Astrocyte of the cerebellum (primary cell): ENCODE results near the gene TRIM72.

Experiments used
- DNase-seq: peaks from one replicate; pipeline ENCODE4 v3.0.0-alpha.2; 2011; ENCODE audit warnings: low read depth
- H3K4me3 ChIP-seq: 2 replicates; pipeline ENCODE4 v1.5.1; 2011; ENCODE audit warnings: mild to moderate bottlenecking, low read depth, low read length, moderate library complexity
- in situ Hi-C: cut with HindIII; loops from 2 replicates; pipeline ENCODE4 v1.10.0; 2017; ENCODE audit warnings: low sequenced_read_pairs
- TF ChIP-seq, protein P1 (sequence below): IDR thresholded peaks from 2 replicates; pipeline ENCODE4 v1.5.1; 2012; ENCODE audit warnings: low read length, low read depth, moderate library complexity, mild to moderate bottlenecking; ENCODE audit errors: missing control alignments

The TRIM72 gene

DNA sequence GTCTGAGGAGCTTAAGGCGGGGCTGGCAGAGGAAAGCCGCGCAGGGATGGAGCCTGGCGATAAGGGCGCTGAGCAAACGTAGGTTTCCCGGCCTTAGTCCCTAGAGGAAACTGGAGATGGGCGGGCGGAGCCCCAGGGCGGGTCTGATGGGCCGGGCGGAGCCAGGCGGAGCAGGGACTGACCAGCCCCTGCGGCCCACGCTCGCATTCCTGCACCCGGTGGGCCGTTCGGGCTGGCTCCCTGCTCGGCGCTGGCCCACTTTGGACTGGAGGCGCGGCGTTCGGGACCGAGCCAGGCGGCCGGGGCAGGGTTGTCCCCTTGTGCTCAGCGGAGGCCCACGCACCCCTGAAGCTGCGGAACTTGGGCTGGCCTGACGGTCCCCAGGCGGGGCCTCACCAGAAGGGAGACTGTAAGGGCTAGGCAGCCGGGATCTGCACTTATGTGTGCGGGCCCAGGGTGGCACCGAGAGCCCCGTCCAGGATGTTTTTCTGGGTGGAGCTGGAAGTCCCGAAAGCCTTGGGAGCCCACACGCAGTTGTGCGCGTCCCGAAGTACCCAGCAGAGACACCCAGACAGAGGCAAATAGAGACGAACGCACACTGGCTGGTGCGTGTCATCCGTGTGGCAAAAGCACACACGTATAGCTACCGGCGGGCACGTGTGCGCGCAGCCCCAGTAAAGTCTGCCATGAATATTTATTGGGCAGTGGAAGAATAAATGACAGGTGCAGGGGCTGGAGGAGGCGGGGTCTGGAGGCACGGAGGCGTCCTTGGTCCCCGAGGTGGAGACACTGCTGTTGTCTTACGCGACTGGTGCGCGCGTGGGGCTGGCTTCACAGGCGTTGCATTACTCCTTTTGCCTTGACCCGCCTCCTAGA, 1.6 kb downstream of the TRIM72 start:
- no peak for DNase-seq
- TF ChIP-seq, protein P1, sequence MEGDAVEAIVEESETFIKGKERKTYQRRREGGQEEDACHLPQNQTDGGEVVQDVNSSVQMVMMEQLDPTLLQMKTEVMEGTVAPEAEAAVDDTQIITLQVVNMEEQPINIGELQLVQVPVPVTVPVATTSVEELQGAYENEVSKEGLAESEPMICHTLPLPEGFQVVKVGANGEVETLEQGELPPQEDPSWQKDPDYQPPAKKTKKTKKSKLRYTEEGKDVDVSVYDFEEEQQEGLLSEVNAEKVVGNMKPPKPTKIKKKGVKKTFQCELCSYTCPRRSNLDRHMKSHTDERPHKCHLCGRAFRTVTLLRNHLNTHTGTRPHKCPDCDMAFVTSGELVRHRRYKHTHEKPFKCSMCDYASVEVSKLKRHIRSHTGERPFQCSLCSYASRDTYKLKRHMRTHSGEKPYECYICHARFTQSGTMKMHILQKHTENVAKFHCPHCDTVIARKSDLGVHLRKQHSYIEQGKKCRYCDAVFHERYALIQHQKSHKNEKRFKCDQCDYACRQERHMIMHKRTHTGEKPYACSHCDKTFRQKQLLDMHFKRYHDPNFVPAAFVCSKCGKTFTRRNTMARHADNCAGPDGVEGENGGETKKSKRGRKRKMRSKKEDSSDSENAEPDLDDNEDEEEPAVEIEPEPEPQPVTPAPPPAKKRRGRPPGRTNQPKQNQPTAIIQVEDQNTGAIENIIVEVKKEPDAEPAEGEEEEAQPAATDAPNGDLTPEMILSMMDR: no peak
- H3K4me3 ChIP-seq: peak overlapping the region; percentile 41
- in situ Hi-C loops: no loop called here

DNA sequence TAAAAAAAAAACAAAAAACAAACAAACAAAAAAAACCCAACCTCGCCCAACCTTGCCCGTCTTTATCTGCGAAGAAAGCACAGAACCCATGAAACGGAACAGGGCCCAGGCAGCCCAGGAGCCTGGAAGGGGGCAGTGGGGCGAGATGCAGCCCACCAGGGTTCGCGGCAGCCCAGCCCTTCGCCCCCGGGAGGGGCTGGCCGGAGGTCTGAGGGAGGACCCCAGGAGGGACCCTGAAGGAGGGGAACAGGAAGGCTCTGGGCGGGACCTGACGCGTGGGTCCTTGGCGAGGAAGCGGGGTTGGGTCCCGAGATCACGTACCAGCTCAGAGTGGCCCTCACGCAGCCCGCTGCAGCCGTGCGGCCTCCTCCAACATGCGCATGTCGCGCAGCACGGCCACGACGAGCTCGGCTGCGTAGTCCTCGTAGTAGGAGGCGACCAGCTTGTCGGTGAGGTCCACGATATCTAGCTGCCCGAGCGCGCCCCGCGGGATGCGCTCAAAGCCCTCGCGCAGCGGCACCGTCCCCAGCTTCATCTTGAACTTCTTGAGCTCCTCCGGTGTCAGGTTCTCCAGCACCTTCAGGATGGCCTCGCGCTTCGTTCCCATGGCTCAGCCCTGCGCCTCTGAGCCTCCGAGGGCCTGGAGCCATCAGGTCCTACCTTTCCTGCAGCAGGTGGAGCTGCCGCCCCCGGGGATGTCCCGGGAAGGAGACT, 2.7 kb downstream of the TRIM72 start, which contains the start of gene PYDC1:
Gene PYDC1, minus strand, starts transcription at position 714 of the 714 bp plus-strand sequence. Its CDS starts 107 bp downstream, at position 607.
- no peak within 1 kb of the TSS for H3K4me3 ChIP-seq
- TF ChIP-seq, protein P1: no peak
- DNase-seq: no peak
- in situ Hi-C loops: no loop called here

DNA sequence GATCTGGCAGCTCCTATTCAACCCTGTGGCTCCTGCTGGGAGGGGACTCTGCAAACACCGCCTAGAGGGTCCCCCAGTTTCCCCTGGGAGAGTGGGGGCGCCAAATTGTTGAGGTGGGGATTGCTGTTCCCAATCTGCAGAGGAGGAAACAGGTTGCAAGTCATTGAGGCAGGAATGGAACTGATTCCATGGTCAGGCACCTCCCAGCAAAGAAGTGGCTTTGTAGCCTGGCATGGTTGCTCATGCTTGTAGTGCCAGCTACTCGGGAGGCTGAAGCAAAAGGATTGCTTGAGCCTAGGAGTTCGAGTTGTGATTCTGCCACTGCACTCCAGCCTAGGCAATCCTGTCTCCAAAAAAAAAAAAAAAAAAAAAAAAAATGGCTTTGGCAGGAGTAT, 3.2 kb downstream of the TRIM72 start:
- no peak for DNase-seq
- no peak overlapping the region for H3K4me3 ChIP-seq
- TF ChIP-seq, protein P1: no peak
- in situ Hi-C loops: no loop called here

DNA sequence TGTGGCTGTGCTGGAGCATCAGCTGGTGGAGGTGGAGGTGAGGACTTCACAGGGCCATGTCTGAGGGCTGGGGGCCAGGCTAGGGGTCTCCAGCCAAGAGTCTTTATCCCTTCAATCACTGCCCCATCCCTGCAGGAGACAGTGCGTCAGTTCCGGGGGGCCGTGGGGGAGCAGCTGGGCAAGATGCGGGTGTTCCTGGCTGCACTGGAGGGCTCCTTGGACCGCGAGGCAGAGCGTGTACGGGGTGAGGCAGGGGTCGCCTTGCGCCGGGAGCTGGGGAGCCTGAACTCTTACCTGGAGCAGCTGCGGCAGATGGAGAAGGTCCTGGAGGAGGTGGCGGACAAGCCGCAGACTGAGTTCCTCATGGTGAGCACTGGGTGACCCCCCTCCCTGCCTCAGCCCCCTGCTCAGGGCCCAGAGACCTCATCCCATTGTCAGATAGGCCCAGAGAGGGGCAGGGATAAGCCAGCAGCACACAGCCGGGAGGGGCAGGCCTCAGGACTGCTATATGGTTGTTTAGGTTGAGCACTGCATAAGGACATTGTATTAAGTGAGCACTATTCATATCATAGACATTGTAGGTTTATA, 5.3 kb downstream of the TRIM72 start:
- in situ Hi-C loops: no loop called here
- no peak overlapping the region for H3K4me3 ChIP-seq
- TF ChIP-seq, protein P1: no peak
- no peak for DNase-seq

DNA sequence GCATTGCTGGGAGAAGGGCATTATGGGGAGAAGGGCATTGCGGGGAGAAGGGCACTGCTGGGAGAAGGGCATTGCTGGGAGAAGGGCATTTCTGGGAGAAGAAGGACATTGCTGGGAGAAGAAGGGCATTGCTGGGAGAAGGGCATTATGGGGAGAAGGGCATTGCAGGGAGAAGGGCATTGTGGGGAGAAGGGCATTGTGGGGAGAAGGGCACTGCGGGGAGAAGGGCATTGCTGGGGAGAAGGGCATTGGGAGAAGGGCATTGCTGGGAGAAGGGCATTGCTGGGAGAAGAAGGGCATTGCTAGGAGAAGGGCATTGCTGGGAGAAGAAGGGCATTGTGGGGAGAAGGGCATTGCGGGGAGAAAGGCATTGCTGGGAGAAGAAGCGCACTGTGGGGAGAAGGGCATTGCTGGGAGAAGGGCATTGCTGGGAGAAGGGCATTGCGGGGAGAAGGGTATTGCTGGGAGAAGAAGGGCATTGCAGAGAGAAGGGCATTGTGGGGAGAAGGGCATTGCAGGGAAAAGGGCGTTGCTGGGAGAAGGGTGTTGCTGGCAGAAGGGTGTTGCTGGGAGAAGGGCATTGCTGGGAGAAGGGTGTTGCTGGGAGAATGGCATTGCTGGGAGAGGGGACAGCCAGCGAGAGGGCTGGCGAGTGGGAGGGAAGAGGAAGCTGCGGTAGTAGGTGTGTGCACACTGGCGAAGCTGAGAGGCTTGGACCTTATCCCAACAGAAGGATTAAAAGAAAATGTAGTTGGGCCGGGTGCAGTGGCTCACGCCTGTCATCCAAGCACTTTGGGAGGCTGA, 7.6 kb downstream of the TRIM72 start:
- H3K4me3 ChIP-seq: no peak overlapping the region
- in situ Hi-C loops: no loop called here
- TF ChIP-seq, protein P1: no peak
- DNase-seq: no peak

DNA sequence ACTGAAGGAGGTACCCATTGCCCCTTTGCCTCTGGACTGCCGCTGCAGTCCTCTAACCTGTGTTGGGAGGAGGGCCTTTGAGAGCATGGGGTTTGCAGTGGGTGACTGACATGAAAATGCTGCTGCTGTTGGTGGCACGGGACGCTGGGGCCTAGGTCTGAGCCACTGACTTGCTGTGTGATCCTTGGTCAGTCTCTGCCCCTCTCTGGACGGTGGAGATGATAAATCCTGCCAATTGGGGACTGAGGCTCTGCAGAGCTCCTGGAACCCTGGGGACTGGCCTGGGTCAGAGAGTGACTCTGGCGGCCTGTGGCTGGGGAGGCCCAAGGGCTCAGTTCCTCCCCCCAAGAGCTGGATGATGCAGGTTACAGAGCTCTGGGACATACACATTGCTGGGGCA, 9.1 kb downstream of the TRIM72 start:
- H3K4me3 ChIP-seq: no peak overlapping the region
- in situ Hi-C loops: no loop called here
- TF ChIP-seq, protein P1: no peak
- no peak for DNase-seq
